ENCODE measurements around the gene ATP6V1B1.
"Not testable (repeated sequence)": the region's sequence is repeated elsewhere in the genome, so short reads cannot be mapped to it uniquely, and the experiment has no call there.

Gene ATP6V1B1

DNA sequence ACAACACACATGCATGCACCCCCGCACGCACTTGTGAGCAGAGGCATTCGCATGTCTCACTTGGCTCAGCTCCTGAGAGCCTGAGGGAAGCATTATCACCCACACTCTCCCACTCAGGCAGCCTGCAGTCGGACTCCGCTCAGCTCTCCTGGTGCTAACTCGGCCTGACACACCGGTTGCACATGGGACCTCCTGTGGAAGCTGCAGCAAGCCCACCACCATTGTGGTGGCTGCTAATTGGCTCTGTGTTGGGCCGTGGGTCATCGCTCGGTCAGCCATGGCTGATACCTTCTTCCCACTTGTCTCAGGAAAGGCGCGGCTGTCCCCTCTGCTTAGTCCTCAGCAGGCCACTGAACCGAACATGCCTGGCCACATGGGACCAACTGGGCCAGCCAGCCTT is 72.6 kb downstream of the ATP6V1B1 start:
- DNase-seq (ENCODE audit: low read depth), result no peak

DNA sequence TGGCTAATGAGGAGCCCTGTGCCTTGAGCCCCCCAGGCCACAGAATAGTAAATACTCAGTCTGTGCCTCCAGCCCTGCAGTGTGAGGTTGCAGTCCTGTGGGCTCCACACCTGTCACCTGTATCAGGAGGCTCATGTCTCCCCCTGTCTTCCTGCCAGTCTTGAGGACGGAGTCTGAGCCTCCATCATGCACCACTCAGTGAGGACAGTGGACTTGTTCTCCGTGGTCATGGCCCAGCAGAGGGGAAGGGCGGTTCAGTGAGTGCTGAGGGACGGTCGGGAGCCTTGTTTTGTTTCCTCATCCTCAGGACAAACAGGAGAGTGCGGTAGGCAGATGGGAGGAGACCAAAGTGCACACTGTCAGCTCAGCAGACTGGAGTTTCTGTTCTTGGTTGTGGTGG is 76.1 kb downstream of the ATP6V1B1 start:
- DNase-seq (ENCODE audit: low read depth), result not testable (repeated sequence)

All from stimulated activated CD8-positive, alpha-beta memory T cell treated with anti-CD3 and anti-CD28 coated beads, Interleukin-15, amount 100 ng/mL, for 1 hour (primary cell).